GM23338 (cell line): ENCODE data around the gene HBQ1. TPM values are rescaled to one million over a fixed set of nuclear protein-coding genes. Genes with fewer than 3 reads are reported as not detected.
"Not testable (repeated sequence)": the region's sequence is repeated elsewhere in the genome, so short reads cannot be mapped to it uniquely, and the experiment has no call there.

ENCODE experiments used
- ATAC-seq: fragments of 200-7000 bp; cut with Tn5 transposase; 3 replicates; pipeline ENCODE4 v1.9.1; 2020
- DNase-seq: peaks from one replicate; pipeline ENCODE4 v3.0.0-alpha.2; 2015; ENCODE audit warnings: low spot score
- H2AFZ ChIP-seq: fragments of 200-600 bp; sonication (generic); 2 replicates; pipeline ENCODE4 v1.8.0; 2016; ENCODE audit warnings: antibody characterized with exemption, mild to moderate bottlenecking, moderate library complexity
- H3F3A ChIP-seq: fragments of 200-600 bp; sonication (generic); replicated peaks from 2 replicates; pipeline ENCODE4 v1.8.0; 2017; ENCODE audit warnings: antibody characterized with exemption, mixed run types, low read depth
- H3K27ac ChIP-seq: fragments of 200-600 bp; sonication (generic); 2 replicates; pipeline ENCODE4 v1.6.1; 2016; ENCODE audit warnings: low read depth
- H3K27me3 ChIP-seq: fragments of 200-600 bp; sonication (generic); 2 replicates; pipeline ENCODE4 v1.8.0; 2016; ENCODE audit warnings: mild to moderate bottlenecking, mixed run types, moderate library complexity; ENCODE audit not compliant: insufficient read depth
- H3K36me3 ChIP-seq: fragments of 200-600 bp; sonication (generic); 2 replicates; pipeline ENCODE4 v1.8.0; 2016; ENCODE audit warnings: mild to moderate bottlenecking; ENCODE audit not compliant: insufficient read depth
- H3K4me1 ChIP-seq: fragments of 200-600 bp; sonication (generic); 2 replicates; pipeline ENCODE4 v1.8.0; 2016; ENCODE audit warnings: mild to moderate bottlenecking, moderate library complexity; ENCODE audit not compliant: insufficient read depth
- H3K4me2 ChIP-seq: fragments of 200-600 bp; sonication (generic); 2 replicates; pipeline ENCODE4 v1.7.1; 2017; ENCODE audit warnings: mixed run types
- H3K4me3 ChIP-seq: fragments of 200-600 bp; sonication (generic); 2 replicates; pipeline ENCODE4 v1.6.1; 2016; ENCODE audit warnings: mixed run types
- H3K79me2 ChIP-seq: fragments of 200-600 bp; sonication (generic); replicated peaks from 2 replicates; pipeline ENCODE4 v1.8.0; 2017; ENCODE audit warnings: mild to moderate bottlenecking; ENCODE audit not compliant: insufficient read depth
- H3K9me2 ChIP-seq: fragments of 200-600 bp; sonication (generic); 2 replicates; pipeline ENCODE4 v1.8.0; 2017; ENCODE audit not compliant: insufficient read depth
- H4K20me1 ChIP-seq: fragments of 200-600 bp; sonication (generic); replicated peaks from 2 replicates; pipeline ENCODE4 v1.8.0; 2017; ENCODE audit warnings: mild to moderate bottlenecking; ENCODE audit not compliant: insufficient read depth
- H3K27ac Mint-ChIP-seq: 2 replicates; pipeline ENCODE4 v1.8.0; 2020; ENCODE audit warnings: inconsistent platforms, mild to moderate bottlenecking, moderate library complexity, mixed read lengths
- H3K27me3 Mint-ChIP-seq: 3 replicates; pipeline ENCODE4 v1.8.0; 2022; ENCODE audit warnings: low read depth, mild to moderate bottlenecking, moderate library complexity, mixed read lengths, inconsistent platforms; ENCODE audit not compliant: insufficient read depth, poor library complexity
- H3K36me3 Mint-ChIP-seq: 3 replicates; pipeline ENCODE4 v1.8.0; 2021; ENCODE audit warnings: low read depth, mild to moderate bottlenecking, inconsistent platforms, moderate library complexity, mixed read lengths
- H3K4me1 Mint-ChIP-seq: 3 replicates; pipeline ENCODE4 v1.8.0; 2020; ENCODE audit warnings: mild to moderate bottlenecking, inconsistent platforms, mixed read lengths
- H3K4me3 Mint-ChIP-seq: 3 replicates; pipeline ENCODE4 v1.8.0; 2021; ENCODE audit warnings: moderate library complexity, mild to moderate bottlenecking, inconsistent platforms, mixed read lengths
- H3K9me3 Mint-ChIP-seq: 3 replicates; pipeline ENCODE4 v1.8.0; 2020; ENCODE audit warnings: moderate library complexity, mild to moderate bottlenecking, inconsistent platforms, mixed read lengths
- CREB1 ChIP-seq: fragments of 250-450 bp; sonication (Bioruptor Pico); IDR thresholded peaks from 2 replicates; pipeline ENCODE4 v1.5.0; 2020; ENCODE audit warnings: low read depth, mild to moderate bottlenecking, moderate library complexity
- EZH2phosphoT487 ChIP-seq: fragments of 200-600 bp; sonication (generic); IDR thresholded peaks from one replicate; pipeline ENCODE4 v1.8.1; 2018; ENCODE audit warnings: antibody characterized with exemption; ENCODE audit not compliant: unreplicated experiment
- JUNB ChIP-seq: IDR thresholded peaks from one replicate; pipeline ENCODE4 v1.6.1; 2016; ENCODE audit warnings: antibody characterized with exemption; ENCODE audit not compliant: unreplicated experiment
- NANOG ChIP-seq: IDR thresholded peaks from 2 replicates; pipeline ENCODE4 v1.6.1; 2016; ENCODE audit warnings: antibody characterized with exemption, borderline replicate concordance
- POLR2AphosphoS5 ChIP-seq: IDR thresholded peaks from 2 replicates; pipeline ENCODE4 v1.6.1; 2016; ENCODE audit warnings: antibody characterized with exemption, low read depth
- STAT1 ChIP-seq: IDR thresholded peaks from one replicate; pipeline ENCODE4 v1.6.1; 2016; ENCODE audit warnings: antibody characterized with exemption; ENCODE audit not compliant: unreplicated experiment
- ZNF114 ChIP-seq: fragments of 250-450 bp; sonication (Bioruptor Pico); IDR thresholded peaks from 2 replicates; pipeline ENCODE4 v1.5.0; 2020; ENCODE audit warnings: mild to moderate bottlenecking, moderate library complexity
- ZNF331 ChIP-seq: fragments of 250-450 bp; sonication (Bioruptor Pico); IDR thresholded peaks from 2 replicates; pipeline ENCODE4 v1.5.0; 2020; ENCODE audit warnings: low read depth, mild to moderate bottlenecking, moderate library complexity
- polyA plus RNA-seq: library from polyadenylated mRNA; unstranded; fragments of >200 nt; fragmentation: Nextera tagmentation; extraction: Ambion mirVana; gene quantifications from 2 replicates; pipeline ENCODE4 v1.2.1, GENCODE V29; 2016
- total RNA-seq: library from RNA; depleted of rRNA; stranded (reverse); fragments of >200 nt; shearing (Covaris generic); gene quantifications from 2 replicates; pipeline ENCODE4 v1.2.3, GENCODE V29; 2014
- TF ChIP-seq, protein P1 (sequence below): IDR thresholded peaks from 2 replicates; pipeline ENCODE4 v1.6.1; 2016; ENCODE audit warnings: antibody characterized with exemption
- TF ChIP-seq, protein P2 (sequence below): IDR thresholded peaks from one replicate; pipeline ENCODE4 v1.6.1; 2018; ENCODE audit warnings: antibody characterized with exemption; ENCODE audit not compliant: unreplicated experiment

Gene HBQ1
- total and polyA plus RNA-seq, 2 experiments from 2014 or later: 6.6 to 8.5 TPM

DNA sequence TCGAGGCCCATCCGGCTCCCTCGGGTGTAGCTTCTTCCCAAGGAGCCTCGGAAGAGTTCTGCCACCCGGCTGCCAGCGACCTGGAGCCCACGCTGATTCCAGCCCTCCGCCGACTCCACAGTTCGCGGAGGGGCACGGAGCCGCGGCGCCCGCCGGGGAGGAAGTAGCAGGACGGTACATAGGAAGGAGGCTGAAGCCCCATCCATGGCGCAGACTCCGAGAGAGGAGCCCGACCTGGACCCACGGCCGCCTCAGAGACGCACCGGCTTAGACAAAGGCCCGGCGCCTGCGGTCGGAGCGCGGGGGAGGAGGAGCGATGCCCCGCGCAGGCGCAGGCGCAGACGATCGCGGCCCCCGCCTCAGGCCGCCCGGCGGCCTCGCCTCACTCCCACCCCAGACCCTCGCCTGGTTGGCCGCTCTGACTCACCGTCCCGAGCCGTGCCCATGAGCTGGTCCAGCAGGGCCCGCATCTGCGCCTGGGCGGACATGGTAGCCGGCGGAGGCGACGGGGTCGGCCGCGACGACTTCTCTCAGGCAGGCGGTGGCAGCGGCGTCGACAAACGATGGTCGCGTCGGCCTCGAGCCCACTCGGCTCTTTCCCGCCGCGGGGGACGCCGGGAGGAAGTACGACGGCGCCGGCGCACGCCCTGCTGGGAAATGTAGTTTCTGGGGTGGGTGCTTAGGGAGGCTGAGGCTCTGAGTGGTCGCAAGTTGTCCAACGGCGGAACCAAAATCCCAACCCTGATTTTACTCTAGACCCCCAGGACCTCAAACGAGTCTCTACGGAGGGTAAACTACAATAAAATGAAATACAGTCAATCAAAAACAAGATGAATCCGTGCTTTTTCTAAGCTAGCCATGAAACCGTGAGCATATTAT lies 48.8 kb downstream of the HBQ1 start, which contains the start of gene LUC7L:
LUC7L (minus strand) TSS at position 598 of the 879 bp plus-strand sequence; CDS start at position 488, 110 bp downstream.
- Histone ChIP-seq H3K79me2 (peaks cover 49% of the 10 kb centered on the region), H3K27me3 (no peaks in the 10 kb centered on the region), H3K4me2 (peak within 1 kb of the TSS; percentile 99), H3K4me3 (peak within 1 kb of the TSS; percentile 100), H4K20me1 (peaks cover 35% of the 10 kb centered on the region), H3K4me1 (peaks cover 11% of the 10 kb centered on the region), H2AFZ (peak within 1 kb of the TSS; percentile 93; the same call in 1 of the 2 replicates), H3F3A (peaks cover 24% of the 10 kb centered on the region), H3K27ac (peak within 1 kb of the TSS; percentile 95; the same call in 1 of the 2 replicates), H3K9me2 (no peaks in the 10 kb centered on the region), H3K36me3 (peaks cover 35% of the 10 kb centered on the region)
- Mint-ChIP-seq H3K27ac (peak within 1 kb of the TSS; percentile 97), H3K36me3 (peaks cover 43% of the 10 kb centered on the region), H3K4me3 (peak within 1 kb of the TSS; percentile 98), H3K27me3 (peaks cover 4% of the 10 kb centered on the region), H3K4me1 (peaks cover 17% of the 10 kb centered on the region; the same call in 2 of the 3 replicates), H3K9me3 (no peaks in the 10 kb centered on the region)
- ATAC-seq: peak; percentile 92
- TF ChIP-seq CREB1 (CRISPR knock-in tag): peak; percentile 92
- TF ChIP-seq, protein P1, sequence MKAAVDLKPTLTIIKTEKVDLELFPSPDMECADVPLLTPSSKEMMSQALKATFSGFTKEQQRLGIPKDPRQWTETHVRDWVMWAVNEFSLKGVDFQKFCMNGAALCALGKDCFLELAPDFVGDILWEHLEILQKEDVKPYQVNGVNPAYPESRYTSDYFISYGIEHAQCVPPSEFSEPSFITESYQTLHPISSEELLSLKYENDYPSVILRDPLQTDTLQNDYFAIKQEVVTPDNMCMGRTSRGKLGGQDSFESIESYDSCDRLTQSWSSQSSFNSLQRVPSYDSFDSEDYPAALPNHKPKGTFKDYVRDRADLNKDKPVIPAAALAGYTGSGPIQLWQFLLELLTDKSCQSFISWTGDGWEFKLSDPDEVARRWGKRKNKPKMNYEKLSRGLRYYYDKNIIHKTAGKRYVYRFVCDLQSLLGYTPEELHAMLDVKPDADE: peak; percentile 98
- peak; percentile 100 for TF ChIP-seq POLR2AphosphoS5
- no peak for TF ChIP-seq ZNF331 (CRISPR knock-in tag)
- TF ChIP-seq, protein P2, sequence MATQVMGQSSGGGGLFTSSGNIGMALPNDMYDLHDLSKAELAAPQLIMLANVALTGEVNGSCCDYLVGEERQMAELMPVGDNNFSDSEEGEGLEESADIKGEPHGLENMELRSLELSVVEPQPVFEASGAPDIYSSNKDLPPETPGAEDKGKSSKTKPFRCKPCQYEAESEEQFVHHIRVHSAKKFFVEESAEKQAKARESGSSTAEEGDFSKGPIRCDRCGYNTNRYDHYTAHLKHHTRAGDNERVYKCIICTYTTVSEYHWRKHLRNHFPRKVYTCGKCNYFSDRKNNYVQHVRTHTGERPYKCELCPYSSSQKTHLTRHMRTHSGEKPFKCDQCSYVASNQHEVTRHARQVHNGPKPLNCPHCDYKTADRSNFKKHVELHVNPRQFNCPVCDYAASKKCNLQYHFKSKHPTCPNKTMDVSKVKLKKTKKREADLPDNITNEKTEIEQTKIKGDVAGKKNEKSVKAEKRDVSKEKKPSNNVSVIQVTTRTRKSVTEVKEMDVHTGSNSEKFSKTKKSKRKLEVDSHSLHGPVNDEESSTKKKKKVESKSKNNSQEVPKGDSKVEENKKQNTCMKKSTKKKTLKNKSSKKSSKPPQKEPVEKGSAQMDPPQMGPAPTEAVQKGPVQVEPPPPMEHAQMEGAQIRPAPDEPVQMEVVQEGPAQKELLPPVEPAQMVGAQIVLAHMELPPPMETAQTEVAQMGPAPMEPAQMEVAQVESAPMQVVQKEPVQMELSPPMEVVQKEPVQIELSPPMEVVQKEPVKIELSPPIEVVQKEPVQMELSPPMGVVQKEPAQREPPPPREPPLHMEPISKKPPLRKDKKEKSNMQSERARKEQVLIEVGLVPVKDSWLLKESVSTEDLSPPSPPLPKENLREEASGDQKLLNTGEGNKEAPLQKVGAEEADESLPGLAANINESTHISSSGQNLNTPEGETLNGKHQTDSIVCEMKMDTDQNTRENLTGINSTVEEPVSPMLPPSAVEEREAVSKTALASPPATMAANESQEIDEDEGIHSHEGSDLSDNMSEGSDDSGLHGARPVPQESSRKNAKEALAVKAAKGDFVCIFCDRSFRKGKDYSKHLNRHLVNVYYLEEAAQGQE: no peak
- DNase-seq: peak; percentile 96

DNA sequence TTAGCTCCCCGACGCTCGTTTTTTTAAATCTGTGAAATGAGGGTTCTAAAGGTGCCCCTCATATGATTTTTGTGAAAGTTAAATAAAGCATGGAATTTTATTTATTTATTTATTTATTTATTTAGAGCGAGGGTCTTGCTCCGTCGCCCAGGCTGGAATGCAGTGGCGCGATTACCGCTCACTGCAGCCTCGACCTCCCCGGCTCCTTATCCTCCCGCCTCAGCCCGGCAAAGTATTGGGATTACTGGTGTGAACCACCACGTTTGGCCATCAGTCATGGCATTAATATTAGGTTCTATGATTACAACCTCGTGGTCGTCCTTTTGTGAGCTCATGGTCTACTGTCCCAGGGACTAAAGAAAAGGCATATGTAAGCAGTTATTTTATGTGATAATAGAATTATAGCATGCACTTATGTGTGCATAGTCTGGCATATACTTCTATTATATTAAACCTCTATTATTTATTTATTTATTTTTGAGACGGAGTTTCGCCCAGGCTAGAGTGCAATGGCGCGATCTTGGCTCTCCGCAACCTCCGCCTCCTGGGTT lies 49.5 kb downstream of the HBQ1 start:
- Mint-ChIP-seq H3K9me3 (no peaks in the 10 kb centered on the region), H3K36me3 (peaks cover 36% of the 10 kb centered on the region), H3K27ac (no peak overlapping the region), H3K27me3 (peaks cover 8% of the 10 kb centered on the region), H3K4me3 (peak overlapping the region; percentile 98), H3K4me1 (peaks cover 17% of the 10 kb centered on the region; the same call in 2 of the 3 replicates)
- Histone ChIP-seq H4K20me1 (peaks cover 29% of the 10 kb centered on the region), H3K79me2 (peaks cover 42% of the 10 kb centered on the region), H3K4me1 (peaks cover 11% of the 10 kb centered on the region), H3K27ac (no peak overlapping the region), H3K36me3 (peaks cover 28% of the 10 kb centered on the region), H3F3A (peaks cover 24% of the 10 kb centered on the region), H3K9me2 (no peaks in the 10 kb centered on the region), H2AFZ (peak overlapping the region; percentile 93; the same call in 1 of the 2 replicates), H3K4me3 (peak overlapping the region; percentile 100), H3K4me2 (peak overlapping the region; percentile 99), H3K27me3 (no peaks in the 10 kb centered on the region)
- no peak for TF ChIP-seq JUNB
- TF ChIP-seq CREB1 (CRISPR knock-in tag): no peak
- no peak for TF ChIP-seq ZNF331 (CRISPR knock-in tag)
- TF ChIP-seq NANOG: no peak
- TF ChIP-seq EZH2phosphoT487: no peak
- no peak for TF ChIP-seq ZNF114 (CRISPR knock-in tag)
- no peak for TF ChIP-seq STAT1
- no peak for ATAC-seq
- DNase-seq: no peak

DNA sequence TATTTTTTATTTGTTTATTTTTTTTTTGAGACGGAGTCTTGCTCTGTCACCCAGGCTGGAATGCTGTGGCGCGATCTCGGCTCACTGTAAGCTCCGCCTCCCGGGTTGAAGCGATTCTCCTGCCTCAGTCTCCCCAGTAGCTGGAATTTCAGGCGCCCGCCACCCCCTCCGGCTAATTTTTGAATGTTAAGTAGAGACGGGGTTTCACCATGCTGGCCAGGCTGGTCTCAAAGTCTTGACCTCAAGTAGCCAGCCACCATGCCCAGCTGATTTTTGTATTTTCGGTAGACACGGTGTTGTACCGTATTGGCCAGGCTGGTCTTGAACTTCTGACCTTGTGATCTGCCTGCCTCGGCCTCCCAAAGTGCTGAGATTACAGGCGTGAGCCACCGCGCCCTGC lies 50.1 kb downstream of the HBQ1 start:
- H3K9me2 ChIP-seq, H3K27me3 Mint-ChIP-seq, H3K4me2 ChIP-seq, H3K27me3 ChIP-seq, H3K4me3 Mint-ChIP-seq, H3K4me3 ChIP-seq, H3K9me3 Mint-ChIP-seq, H3K27ac Mint-ChIP-seq, ATAC-seq, H3K27ac ChIP-seq, DNase-seq: not testable (repeated sequence)
- H2AFZ ChIP-seq: 0 out of 2 replicates have a peak overlapping the region, but pooled peaks have one; percentile 47
- H3K4me1 ChIP-seq: peaks cover 11% of the 10 kb centered on the region
- H4K20me1 ChIP-seq: peaks cover 26% of the 10 kb centered on the region
- H3K79me2 ChIP-seq: peaks cover 37% of the 10 kb centered on the region
- H3K36me3 Mint-ChIP-seq: peaks cover 32% of the 10 kb centered on the region
- H3K36me3 ChIP-seq: peaks cover 25% of the 10 kb centered on the region; the same call in 1 of the 2 replicates
- H3F3A ChIP-seq: peaks cover 25% of the 10 kb centered on the region
- H3K4me1 Mint-ChIP-seq: peaks cover 17% of the 10 kb centered on the region; the same call in 2 of the 3 replicates
